ENCODE data around the gene NKAIN2.
"Not testable (repeated sequence)": the region's sequence is repeated elsewhere in the genome, so short reads cannot be mapped to it uniquely, and the experiment has no call there.

DNA sequence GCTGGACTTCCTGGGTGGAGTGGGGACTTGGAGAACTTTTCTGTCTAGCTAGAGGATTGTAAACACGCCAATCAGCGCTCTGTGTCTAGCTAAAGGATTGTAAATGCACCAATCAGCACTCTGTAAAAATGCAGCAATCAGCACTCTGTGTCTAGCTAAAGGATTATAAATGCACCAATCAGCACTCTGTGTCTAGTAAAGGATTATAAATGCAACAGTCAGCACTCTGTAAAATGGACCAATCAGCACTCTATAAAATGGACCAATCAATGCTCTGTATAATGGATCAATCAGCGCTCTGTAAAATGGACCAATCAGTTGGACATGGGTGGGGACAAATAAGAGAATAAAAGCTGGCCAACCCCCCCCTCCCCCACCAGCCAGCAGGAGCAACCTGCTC, 760.5 kb downstream of the NKAIN2 start:
- TF ChIP-seq, protein P1, sequence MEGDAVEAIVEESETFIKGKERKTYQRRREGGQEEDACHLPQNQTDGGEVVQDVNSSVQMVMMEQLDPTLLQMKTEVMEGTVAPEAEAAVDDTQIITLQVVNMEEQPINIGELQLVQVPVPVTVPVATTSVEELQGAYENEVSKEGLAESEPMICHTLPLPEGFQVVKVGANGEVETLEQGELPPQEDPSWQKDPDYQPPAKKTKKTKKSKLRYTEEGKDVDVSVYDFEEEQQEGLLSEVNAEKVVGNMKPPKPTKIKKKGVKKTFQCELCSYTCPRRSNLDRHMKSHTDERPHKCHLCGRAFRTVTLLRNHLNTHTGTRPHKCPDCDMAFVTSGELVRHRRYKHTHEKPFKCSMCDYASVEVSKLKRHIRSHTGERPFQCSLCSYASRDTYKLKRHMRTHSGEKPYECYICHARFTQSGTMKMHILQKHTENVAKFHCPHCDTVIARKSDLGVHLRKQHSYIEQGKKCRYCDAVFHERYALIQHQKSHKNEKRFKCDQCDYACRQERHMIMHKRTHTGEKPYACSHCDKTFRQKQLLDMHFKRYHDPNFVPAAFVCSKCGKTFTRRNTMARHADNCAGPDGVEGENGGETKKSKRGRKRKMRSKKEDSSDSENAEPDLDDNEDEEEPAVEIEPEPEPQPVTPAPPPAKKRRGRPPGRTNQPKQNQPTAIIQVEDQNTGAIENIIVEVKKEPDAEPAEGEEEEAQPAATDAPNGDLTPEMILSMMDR (conservative IDR thresholded peaks at IDR 0.05): not testable (repeated sequence)
- not testable (repeated sequence) for TF ChIP-seq ZFX (IDR thresholded peaks at IDR 0.05)

Data from C4-2B (cell line).